Stimulated activated CD8-positive, alpha-beta memory T cell treated with anti-CD3 and anti-CD28 coated beads, Interleukin-12 subunit alpha, Interleukin-12 subunit beta, amount 100 ng/mL, for 4 hours (primary cell): ENCODE data around the gene ZNF292.
"Not testable (repeated sequence)": the region's sequence is repeated elsewhere in the genome, so short reads cannot be mapped to it uniquely, and the experiment has no call there.

Source experiments
- DNase-seq: peaks from one replicate; pipeline ENCODE4 v3.0.0-alpha.2; 2020; ENCODE audit warnings: low read depth

Gene ZNF292

GRCh38 chr6:87154993-87155841 is at the start of gene ZNF292:
Gene ZNF292 (plus strand): TSS chr6:87155565. CDS start chr6:87155592, 27 bp downstream.
- DNase-seq, result peak; percentile 89

- DNase-seq, result no peak
These were observed 49.5 kb upstream of the ZNF292 start for GRCh38 chr6:87105823-87106222.

DNA sequence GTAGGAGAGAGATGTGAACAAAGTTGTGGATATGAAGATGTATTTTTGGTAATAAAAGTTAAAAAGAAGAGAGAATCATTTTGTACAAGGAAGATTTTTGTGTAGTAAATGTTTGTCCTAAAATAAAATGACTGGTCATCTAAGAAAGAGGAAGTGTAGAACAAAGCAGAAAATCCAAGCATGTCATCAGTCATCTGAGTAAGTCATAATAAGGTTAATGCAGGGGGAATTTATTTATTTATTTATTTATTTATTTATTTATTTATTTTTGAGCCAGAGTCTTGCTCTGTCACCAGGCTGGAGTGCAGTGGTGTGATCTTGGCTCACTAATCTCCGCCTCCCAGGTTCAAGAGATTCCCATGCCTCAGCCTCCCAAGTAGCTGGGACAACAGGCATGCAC is 44.7 kb upstream of the ZNF292 start:
- no peak for DNase-seq

DNA sequence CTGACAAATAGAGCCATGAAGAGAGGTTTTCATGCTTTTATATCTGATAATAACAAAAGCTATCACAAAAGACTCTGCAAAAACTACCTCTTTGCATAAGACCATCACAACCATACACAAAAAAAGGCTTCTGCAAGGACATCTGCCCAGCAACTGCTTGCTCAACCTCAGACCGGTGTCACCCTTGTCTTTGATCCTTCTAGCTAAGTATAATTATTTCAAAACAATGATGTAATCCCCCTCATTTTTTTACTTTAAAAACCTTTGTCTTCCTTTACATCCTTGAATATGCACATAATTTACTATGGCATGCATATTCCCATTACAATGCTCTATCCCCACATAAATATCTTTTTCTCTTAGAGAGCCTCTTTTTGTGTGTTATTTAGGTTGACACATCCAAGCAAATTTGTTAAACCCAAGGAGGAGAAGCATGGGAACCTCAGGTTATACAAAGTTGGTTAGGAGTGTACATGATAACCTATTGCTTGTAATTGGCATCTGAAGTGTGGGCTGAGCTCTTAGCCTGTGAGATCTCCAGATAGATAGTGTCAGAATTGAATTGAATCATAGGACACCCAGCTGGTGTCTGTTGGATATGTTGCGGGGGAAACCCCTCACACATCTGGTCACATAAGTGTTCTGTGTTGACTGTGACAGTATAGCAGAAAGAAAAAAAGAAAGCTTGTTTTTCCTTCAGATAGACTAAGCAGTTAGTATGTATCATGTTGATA is 39.8 kb upstream of the ZNF292 start:
- no peak for DNase-seq

- DNase-seq, result no peak
These were observed 38.4 kb upstream of the ZNF292 start for GRCh38 chr6:87116922-87117321.

GRCh38 chr6:87118054-87118453 is 37.3 kb upstream of the ZNF292 start:
- DNase-seq, result no peak

DNA sequence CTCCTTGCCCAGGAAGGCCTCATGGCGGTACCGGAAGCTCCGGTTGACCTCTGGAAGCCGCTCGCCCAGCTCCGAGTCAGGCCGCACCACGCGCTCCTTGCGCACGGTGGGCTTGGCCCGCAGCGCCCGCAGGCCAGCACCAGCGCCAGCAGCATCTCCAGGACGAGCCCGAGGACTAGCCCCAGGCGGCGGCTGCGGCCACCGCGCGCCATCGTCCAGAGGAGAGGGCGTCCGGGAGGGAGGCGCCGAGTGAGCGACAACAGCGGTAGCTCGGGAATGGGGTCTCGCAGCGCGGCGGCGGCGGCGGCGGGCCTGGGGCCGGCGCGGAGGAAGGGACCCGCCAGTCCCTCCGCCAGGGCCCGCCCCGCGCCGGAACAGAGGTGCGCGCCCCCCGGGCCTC is 32.9 kb upstream of the ZNF292 start:
- DNase-seq, result no peak

GRCh38 chr6:87124074-87124473 is 31.3 kb upstream of the ZNF292 start:
- DNase-seq, result no peak

DNA sequence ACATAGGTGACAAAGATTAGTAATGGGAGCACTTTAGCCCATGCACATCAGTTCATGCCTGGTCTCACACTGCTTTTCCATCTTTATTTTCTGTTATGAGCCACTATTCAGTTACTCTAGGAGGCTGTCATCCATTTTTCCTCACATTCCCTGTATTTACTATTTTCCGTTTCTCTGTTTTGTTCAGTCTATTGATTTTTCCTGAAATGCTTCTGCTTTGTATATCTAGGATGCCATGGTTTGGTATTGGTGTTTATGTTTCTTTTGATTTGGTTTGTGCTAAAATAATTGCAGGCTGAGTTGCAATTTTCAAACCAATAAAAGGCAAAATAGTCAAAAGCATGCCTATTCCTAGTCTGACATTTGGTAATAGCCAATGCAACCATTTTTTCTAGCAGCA is 28.9 kb upstream of the ZNF292 start:
- no peak for DNase-seq

DNA sequence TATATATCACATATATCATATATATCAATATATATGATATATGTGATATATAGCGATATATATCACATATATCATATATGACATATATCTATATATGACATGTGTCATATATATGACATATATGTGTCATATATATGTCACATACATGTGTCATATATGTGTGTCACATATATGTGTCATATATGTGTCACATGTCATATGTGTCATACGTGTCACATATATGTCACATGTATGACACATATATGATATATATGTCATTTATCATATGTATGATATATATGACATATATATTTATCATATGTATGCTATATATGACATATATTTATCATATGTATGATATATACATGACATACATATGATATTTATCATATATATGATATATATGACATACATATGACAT is 27.6 kb upstream of the ZNF292 start:
- DNase-seq, result no peak

GRCh38 chr6:87136963-87137362 is 18.4 kb upstream of the ZNF292 start:
- no peak for DNase-seq

DNA sequence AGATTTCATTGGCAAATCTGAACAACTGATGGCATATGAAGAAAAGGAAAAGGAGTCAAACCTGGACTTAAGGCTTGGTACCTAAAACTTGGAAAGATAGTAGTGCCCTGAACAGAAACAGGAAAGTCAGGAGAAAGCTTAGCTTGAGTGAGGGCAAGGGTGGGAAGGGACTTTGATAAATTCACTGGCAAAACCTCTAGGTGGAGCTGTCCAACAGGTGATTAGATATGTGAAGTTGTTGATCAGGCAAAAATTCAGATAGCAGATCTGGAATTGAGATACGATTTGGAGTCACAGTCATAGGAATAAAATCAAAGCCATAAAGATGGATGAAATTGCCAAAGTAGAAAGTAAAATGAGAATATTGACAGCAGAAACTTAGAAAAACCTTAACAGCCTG is 16.1 kb upstream of the ZNF292 start:
- DNase-seq, result no peak

DNA sequence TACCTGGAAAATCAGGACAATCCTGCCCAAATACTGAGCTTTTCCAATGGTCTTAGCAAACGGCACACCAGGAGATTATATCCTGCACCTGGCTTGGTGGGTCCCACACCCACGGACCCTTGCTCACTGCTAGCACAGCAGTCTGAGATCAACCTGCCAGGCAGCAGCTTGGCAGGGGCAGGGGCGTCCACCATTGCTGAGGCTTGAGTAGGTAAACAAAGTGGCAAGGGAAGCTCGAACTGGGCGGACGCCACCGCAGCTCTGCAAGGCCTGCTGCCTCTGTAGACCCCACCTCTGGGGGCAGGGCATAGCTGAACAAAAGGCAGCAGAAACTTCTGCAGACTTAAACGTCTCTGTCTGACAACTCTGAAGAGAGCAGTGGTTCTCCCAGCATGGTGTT is 15.4 kb upstream of the ZNF292 start:
- not testable (repeated sequence) for DNase-seq

GRCh38 chr6:87146363-87146762 is 9.0 kb upstream of the ZNF292 start:
- no peak for DNase-seq

GRCh38 chr6:87150406-87150805 is 5.0 kb upstream of the ZNF292 start:
- DNase-seq, result no peak

DNA sequence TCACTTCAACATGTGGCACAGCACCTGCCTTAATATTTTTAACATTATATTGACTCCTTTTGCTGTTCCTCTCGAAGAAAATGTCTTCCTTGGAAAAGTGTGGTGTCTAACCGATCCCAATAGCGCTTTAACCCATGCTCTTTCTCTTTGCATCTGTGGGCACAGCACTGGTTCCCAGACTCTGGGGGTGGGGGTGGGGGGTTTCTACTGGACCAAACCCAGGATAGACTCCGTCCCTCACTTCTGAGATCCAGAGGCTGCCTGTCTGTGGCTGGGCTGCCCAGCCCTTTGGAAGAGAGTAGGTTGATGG is 3.9 kb upstream of the ZNF292 start:
- DNase-seq, result no peak

DNA sequence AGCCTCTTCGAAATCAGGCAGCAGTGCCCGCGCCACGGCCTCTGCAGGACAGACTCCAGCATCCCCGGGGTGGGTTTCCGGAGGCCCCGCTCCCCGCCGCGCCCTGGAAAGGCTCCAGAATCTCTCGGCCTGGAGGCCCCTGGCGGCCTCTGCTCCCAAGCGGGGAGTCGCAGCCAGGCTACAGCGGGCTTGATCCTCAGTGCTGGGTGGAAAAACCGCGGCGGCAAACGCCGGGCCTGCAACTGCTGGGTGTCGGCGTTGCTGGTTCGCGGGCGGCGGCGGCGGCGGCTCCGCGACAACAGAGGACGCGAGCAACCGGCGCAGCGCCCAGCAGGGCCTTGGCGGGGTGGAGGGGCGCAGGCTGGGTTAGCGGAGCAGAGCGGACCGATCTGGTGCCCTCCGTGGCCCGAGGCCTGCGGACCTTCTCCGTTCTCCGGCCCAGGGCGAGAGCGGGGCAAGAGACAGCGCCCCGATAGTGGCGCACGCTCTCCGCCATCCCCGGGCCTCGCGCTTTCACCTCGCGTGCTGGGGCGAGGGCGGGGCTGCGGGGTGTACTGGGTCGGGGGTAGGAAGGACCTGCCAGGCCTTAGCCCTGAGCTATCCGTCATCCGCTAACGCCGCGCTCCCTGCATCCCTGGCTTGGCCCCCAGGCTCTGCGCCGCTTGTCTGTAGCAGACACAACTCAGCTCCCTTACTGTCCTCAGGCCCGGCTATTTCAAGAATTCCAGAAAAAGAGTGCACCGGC is 3.4 kb upstream of the ZNF292 start:
- peak; percentile 64 for DNase-seq

DNA sequence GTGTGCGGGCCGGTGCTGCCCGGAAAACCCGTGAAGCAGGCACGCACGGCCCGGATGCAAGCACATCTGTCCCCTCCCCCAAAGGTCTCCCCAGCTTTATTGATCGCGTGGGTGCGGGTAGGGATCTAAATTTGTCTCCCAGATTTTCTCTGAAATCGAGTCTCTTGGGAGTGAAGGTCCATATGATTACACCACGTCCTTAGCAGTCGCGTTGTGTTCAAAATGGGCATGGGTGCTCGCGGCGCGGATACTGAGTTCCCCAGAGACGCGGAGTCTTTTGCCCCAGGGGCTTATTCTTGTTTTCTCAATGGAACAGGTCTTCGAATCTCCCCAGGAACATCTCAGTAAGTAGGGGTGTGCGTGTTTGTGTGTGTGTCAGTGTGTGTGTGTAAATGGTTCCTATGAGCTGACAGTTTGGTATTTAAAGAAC is 2.8 kb upstream of the ZNF292 start:
- DNase-seq, result no peak

- DNase-seq, result no peak
These were observed 748 bp upstream of the ZNF292 start for GRCh38 chr6:87154641-87154992.

DNA sequence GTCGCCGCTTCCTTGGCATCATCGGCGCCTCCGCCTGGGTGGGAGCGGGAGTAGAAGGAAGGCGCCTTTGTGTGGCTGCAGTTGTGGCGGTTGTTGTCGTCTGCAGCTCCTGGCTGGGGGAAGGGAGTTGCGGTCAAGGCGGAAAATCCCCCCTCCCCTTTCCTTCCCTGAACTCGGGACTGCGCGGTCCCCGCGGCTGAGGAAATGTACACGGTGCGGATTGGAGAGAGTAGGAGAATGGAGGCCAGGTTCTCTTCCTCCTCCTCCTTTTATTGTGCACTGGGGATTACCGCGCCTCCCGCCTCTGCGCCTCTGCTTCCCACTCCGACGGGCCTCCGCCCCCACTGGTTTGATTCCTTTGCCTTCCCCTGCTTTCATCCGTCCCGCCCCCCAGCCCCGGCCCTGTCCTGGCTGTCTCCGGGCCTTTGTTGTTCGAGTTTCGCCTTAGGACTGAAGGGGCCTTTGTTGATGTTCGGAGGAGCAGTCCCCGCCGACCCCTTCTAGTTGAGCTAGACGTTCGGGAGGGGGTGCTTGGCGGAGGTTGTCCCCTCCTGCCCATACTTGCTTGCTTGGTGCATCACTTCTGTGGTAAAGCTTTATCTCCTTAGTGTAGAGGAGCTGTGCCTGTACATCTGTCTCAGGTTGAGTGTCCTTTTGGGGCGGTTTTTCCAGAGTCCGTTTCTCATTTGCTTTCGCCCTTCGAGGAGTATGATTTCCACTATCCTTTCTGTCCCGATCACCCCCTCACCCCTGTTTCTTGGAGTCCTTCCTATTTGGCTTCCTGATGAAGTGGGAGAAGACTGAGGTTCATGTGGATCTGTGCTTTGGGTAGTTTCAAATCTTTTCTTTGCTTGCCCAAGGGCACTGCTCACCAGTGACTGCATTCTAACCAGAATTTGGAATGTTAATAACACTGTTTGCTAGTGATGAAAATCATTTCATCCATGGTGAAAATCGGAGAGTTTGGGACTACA is 764 bp downstream of the ZNF292 start:
- peak; percentile 25 for DNase-seq

GRCh38 chr6:87157596-87157995 is 2.2 kb downstream of the ZNF292 start:
- DNase-seq, result not testable (repeated sequence)

DNA sequence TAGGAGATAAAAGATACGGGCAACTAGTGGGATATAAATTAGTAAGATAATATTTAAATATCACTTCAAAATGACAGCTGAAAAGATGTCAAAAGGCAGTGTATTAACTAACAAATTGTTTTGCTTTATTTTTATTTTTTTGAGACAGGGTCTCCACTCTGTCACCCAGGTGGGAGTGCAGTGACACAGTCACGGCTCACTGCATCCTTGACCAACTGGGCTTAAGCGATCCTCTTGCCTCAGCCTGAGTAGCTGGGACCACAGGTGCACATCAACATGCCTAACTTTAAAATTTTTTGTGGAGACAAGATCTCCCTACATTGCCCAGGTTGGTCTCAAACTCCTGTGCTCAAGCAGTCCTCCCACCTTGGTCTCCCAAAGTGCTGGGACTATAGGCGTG is 5.9 kb downstream of the ZNF292 start:
- no peak for DNase-seq
